HG03196 (cell line): ENCODE measurements around the gene GSE1.

Source experiments
- ATAC-seq: cut with Tn5 transposase; IDR thresholded peaks from one replicate; pipeline ENCODE4 v1.9.1; 2021; ENCODE audit not compliant: unreplicated experiment

GSE1 gene

DNA sequence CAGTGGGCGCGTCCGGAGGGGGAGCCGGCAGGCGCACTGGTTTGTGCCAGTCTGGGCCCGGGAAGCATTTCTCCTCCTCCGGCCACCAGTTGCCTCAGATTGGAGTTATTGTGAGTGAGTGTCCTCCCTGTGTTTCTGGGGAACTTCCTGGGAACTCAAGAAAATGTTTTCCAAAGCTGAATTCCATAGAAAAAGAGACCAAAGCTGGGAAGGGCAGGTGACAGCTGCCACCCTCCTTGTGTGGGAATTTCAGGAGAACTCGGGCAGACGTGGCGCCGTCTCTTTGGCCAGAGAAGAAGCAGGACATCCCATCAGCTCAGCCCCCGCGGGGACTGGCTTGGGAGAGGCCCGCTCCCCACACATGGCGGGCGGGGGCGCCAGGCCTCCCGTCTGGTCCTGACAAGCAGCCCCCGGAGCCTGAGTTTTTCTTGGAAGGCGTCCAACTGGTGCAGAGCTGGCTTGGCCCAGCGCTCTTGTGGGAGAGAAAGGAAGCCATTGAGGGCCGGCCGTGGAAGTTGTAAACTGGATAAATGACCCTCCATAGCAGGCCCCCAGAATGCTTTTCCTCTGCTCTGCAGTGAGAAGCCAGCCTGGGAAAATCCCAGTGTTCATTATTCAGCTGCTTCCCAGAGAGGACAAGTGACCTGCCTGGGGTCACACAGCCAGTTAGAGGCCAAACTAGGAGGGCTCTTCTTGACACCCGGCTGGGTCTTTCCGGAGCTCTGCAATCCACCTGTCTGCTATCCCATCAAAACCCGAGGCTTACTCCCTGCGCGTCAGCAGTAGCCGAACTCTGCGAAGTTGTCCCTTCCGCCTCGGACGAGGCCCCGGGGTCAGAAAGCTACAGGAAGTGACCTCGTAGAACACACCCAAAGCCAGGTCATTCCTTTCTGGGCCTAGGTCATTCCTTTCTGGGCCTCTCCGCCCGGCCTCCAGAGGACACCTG, 39.2 kb upstream of the GSE1 start:
- ATAC-seq, result no peak

DNA sequence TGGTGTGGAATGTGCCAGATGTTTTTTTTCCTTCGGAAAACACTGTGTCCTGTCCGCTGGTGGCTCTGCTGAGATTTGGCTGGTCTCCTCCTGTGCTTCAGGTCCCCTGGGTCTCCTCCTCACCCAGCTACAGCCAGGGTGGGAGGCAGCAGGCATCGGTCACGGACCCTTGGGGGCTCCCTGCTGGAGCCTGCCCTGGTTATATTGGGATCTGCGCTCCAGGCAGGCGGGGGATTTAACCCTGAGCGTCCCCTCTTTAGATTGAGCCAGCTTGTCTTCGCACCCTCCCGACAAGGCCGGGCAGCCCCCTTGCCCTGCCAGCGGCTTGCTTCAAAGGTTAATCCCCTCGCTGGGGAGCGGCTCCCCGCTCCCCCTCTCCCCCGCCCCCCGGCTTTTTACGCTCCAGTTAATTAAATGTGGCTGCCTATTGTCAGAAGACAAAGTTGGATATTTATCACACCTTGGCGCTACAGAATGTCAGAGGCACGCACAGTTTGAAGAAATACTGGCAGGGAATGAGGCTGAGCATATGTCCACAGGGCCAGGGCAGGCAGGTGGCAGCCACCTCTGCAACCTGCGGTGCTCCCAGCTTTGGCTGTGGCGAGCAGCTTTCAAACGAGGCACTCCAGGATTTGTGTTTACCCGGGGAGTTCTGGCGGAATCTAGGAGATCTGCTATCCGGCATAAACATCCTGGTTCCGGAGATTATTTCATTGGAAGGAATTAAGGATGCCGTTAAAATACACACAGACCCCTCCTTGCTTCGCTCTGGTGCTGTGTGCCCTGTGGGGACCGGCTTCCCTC, 38.2 kb upstream of the GSE1 start:
- no peak for ATAC-seq

DNA sequence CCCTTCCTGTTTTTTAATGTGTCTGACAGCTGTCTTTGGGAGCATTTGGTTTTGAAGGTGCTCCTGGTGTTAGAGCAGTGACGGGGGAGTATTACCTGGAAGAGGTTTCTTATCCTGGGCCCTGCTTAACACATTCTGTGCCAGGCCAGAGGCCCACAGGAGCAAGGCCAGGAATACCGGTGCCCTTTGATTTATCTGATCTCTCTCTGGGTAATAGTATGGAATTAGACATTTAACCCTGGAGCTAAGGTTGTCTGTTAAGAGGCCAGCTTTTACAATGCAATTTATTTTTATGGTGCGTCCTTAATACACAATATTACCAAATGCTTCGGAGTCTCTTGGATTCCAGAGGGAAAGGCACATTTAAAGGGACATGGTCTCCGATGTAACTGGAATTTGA, 37.2 kb upstream of the GSE1 start:
- no peak for ATAC-seq

DNA sequence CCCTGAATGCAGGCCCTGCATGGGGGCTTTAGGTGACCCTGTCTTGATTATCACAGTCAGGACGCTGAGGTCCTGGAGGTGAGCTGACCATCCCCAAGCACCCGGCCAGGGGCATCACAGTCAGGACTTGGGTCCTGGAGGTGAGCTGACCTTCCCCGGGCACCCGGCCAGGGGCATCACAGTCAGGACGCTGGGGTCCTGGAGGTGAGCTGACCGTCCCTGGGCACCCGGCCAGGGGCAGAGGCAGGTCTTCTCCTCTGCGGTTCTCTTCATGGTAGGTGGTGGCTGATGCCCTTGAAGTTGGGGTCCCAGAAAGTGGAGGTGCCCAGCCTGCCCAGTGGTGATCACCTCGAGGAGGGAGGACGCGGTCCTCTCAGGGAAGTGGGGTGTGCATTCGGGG, 36.2 kb upstream of the GSE1 start:
- no peak for ATAC-seq

DNA sequence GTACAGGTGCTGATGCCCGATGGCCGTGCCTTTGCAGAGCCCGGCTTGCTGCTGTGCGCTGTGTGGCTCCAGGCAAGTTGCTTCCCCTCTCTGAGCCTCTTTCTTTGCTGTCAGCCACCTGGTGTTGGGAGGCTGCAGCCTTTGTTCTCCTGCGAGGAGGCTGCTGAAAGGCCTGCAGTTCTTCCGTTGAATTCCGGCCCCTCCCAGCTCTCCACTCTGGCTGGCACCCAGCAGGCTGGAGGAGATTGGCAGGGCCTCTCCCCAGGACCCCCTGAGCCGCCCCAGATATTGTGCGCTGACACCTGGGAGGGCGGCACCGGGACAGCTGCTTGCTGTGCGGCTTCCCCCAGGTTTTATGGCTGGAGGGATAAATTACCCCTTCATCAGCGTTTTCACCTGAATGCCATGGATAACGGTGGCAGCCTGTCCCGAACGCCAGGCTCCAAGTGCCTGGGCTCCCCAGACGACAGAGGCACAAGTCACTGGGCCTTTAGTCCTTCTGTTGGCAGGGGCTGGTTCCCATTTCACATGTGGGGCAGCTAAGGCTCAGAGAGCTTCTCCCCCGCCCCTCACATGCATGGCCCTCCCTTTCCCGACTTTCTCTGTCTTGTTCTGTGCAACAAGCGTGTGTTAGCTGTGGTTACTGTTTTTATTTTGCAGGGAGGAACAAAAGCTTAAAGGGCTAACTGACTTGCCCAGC, 35.1 kb upstream of the GSE1 start:
- no peak for ATAC-seq

DNA sequence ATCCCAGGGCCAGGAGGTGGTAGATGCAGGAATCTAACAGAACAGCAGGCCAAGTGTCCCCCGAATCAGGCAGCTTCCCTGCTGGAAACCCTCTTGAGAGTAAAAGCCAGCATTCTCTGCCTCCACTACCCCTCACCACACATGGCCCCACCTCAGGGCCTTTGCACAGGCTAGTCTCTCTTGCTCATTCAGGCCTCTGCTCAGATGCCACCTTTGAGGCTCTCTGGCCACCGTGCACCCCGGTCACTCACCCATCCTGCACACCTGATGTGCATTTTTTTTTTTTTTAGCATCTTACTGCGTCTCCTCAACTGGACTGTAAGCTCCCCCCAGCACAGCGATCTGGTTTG, 34.5 kb upstream of the GSE1 start:
- ATAC-seq, result no peak

DNA sequence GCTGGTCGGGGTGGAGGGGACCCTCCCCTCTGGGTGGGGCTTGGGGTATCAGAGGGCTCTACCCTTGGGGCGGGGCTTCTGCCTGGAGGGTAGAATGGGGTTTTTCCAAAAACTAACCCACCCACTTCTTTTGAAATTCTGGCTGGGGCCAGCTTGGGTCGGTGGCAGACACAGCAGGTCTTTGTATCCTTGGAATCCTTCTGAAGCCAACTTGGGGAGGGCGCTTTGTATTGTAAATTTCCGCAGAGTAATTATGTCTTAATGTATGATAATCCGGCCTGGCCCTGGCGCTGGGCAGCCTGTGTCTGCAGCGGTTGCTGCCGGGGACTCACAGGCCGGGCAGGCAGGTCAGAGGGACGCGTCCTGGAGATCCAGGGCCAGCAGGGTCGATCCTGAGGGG, 33.9 kb upstream of the GSE1 start:
- no peak for ATAC-seq

DNA sequence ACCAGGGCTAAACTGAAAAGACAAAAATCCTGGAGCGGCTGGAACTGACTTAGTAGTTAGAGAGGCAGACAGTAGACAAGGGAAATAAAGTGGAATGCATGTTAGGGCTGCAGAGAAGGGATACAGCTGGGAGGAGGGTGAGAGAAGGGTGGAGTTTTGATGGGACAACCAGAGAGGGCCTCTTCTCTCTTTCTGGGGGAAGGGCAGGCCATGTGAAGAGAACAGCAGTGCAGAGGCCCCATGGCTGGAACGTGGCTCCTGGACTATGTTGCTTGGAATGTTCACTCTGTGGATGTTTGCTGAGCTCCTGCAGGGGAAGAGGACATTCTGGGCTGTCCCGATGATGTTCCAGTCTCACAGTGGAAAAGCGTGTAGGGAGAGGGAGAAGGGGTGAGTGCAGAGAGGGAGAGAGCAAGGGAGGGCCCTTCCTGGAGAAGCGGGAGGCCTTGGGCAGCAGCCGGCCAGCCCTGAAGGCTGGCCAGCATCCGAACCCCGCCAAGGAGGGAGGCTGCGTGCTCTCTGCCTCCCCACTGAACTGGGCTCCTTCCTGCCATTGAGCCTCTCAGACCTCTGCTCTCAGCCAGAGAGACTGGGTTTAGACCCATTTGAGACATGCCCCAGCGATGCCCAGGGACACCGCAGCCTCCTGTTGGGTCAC, 33.1 kb upstream of the GSE1 start:
- ATAC-seq, result no peak

DNA sequence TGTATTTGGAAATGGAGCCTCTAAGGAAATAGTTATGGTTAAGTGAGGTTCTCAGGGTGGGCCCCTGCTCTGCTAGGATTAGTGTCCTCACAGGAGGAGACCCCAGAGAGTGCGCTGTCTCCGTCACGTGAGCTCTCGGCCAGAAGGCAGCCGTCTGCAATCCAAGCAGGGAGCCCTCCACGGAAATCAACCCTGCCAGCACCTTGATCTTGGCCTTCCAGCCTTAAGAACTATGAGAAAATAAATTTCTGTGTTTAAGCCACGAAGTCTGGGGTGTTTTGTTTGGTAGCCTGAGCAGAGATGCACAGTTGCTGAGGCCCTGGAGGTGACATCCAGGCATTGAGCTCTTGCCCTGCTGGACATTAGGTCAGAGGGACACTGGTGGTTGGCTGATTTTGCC, 32.4 kb upstream of the GSE1 start:
- ATAC-seq, result no peak

DNA sequence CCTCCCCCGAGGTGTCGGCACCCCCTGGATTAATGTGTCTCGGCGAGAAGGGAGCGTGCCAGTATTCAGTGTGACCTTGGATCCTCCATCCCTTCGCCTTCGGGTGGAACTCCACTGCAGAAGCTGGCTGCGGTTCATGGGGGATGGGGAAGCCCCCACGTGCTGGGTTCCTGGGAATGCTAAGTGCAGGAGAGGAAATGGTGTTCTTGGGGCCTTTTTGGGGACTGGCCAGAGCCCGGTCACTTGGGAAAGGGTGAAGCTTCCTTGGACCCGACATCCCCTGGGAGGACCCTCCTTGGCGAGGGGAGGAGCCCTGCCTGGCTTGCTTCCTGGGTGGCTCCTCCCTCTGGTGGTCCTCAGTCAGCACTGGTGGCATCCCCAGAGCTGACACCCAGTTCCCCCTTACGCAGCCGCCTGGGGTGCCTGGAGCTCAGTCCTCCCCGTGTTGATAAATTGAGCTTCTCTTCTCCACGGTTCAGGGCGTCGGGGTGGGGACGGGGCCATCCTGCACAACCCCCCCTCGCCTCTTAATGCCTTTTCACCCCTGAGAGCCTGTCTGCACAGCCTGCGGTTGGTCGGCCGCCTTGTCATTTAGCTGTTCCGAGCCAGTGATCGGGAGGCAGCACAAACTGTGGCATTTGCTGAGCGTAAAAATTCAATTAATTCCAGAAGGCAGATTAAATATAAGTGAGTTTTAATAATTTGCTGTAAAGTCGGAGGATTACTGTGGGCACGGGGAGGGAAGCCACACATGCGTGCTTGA, 30.7 kb upstream of the GSE1 start:
- no peak for ATAC-seq

DNA sequence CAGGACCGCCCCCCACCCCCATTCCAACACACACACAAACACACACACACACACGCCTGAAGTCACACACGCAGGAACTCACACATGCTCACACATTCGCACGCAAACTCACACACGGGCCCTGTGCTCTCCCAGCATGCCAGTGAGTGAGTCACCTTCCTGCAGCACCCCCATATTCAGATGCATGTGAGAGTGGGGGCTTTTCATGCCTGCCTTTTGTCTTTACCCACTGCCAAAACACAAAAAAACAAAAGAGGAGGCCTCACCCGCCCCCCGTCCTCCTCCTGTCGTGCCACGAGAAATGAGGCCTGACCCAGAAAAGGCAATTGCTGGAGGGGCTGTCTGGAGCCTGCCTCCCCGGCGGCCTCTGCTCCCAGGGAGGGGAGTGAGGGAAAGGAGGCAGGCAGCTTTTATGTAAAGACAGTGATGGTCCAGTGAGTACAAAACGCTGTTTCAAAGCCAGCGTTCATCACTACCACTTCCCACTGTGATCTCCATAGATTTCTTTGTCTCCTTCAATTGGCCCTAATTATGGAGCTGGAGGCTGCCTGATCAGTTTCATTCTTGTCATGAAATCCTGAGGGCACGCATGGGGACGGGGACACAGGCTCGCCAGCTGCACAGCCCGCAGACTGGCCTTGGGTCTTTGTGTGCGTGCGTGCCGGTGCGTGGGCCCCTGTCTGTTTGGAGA, 29.5 kb upstream of the GSE1 start:
- ATAC-seq, result no peak

DNA sequence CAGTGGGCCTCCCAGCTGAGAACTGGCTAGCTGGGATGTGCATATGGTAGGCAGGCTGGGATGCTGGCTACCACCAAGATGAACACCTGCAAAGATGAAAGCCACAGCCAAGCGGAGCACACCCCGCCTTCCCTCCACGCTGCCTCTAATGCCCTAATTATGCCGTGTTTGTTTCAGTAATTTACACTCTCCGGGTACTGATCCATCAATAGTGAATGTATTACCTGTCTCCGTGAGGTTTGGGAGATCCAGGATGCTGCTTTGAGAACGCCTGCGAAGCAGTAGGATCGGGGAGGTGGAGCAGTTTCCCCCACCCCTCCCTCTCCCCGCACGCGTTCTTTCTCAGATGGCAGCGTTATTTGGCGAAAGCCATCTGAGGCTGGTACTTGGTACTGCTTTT, 28.9 kb upstream of the GSE1 start:
- no peak for ATAC-seq

DNA sequence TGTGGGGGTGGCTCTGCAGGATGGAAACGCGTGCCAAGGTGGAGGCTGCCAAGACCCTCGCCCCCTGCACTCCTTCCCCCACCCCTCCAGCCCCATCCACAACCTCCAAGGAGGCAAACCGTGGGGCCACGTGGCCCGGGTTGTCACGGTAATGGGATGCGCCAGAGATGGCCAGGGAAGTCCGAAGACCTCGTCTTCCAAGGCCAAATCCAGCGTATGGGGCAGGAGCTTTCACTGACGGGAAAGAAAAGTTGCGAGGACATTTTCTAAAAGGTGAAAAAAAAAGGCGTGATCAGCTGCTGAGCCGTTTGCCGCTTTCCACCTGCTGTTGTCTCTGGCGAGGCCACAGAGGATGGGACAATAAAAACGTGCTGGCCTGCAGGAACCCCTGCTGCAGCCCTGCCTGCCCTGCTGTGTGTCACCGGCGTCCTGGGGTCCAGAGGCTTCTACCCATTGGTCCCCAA, 28.3 kb upstream of the GSE1 start:
- no peak for ATAC-seq

DNA sequence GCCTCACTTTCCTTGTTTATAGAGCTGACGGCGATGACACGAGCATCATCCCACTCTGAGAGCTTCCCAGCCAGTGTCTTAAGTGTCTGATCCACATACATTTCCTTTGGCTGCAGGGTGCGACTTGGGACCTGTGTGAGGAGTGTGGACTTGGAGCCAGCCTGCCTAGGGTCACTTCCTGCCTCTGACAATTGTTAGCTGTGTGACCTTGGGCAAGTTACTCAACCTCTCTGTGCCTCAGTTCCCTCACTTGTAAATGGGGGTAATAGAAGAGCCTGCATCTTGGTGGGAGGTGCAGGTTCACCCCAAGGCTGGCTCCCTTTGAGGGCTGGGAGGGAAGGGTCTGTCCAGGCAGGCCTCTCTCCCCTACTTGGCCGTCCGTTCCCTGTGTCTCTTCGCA, 27.4 kb upstream of the GSE1 start:
- no peak for ATAC-seq

DNA sequence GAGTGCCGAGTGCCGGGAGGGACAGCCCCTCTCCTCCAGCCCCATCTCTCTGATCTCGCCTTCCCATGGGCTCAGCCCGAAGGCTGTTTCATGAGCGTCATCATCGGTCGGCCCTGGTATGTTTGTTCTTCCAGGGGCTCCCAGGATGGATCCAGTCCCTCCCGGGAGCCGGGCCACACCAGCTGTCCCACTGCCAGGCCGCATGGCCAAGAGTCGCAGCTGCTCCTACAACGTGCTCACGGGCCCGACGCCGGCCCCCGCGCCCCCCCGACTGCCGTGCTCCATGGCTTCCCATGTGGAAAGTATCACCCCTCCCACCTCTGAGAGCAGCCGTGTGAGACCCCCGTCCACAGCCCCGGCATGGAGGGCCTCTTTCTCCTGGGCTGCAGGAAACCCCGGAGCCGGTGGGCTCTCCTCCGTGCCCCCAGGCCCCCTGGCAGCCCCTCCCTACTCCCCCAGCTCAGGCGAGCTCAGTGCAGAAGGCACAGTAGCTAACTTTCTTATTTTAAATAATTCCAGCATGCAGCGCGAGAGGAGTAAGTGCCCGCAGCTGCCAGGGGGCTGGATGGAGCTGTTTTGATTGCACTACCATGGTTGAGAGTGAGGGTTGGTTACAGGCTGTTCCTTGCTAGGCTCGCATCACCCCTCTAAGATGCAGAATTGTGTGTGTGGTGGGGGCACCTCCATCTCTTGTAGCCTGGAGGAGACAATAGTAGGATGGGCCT, 26.6 kb upstream of the GSE1 start:
- no peak for ATAC-seq

DNA sequence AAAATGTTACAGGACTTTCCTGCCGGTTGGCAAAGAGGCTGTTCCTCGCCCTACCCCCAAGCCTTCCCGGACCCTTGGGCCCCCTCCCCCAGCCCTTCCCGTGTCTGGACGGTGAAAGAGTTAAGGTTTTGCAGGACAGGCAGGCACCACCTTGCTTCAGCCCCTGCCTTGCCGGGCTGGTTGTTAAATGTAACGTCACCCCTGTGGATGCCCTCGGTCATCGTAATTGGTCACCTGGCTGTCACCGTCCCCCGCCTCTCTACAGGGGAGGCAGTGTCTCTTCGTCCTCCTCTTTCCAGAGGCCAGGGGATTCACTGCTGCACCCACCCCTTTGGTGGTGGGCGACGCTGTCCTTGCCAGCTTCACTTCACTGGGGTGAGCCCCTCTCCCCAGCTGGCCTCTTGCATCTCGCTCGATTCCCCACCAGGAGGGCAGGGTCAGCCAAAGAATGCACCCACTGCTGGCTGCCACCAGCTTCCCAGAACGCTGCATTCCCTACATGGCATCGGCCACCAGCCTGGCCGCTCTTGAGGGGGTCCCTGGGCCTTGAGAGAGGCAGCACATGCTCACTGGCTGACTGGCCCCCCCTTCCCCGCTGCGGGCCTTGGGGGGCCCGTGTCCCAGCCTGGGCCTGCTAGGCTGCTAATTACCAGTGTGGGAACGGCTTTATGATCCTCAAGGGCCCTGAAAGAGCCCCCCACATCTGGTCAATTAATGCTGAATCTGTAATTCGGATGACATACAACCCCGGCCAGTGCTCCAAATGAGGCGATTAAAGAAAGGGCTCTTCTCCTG, 25.2 kb upstream of the GSE1 start:
- no peak for ATAC-seq

DNA sequence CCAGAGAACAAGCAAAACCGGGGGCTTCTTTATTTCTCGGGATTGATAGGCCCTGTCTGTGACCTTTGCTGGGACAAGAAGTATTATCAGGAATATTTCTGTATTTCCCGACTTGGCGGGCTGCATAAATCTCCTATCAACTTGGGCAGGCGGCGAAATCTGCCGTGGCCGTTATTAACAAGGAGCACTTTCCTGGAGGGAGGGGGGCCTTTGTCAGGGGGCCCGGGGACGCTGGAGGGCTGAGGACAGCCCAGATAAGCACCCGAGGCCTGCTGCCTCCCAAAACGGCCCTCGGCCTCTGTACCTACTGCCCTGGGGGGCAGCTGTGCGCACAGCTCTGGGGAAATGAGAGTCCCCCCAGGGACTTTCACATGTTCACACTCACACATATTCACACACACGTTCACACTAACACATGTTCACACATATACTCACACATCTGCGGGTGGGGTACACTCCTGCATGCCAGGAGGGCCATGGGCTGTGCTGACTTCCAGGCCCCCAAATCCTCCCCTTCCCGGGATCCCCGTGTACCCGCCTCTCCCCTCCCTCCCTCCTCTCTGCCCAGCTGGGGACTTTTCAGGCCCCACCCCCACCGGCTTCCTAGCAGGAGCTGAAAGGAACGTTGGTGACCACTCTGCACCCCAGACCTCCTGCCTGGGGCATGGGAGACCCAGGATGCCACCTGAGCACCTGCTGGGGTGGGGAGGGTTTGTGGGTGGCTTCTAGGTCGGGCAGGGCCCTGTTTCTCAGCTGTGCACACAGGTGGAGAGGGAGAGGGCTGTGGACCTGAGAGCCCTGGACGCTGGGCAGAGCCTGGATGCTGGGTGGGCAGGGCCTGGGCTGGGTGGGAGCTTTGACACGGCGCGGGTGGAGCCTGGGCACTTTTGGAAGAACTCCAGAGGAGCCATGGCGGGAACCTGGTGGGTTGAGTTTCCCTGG, 24.3 kb upstream of the GSE1 start:
- ATAC-seq, result no peak
